DOHH2 (cell line): ENCODE measurements around the gene DCLK1.

ENCODE experiments used
- CTCF ChIP-seq: fragments of 200-600 bp; sonication (generic); IDR thresholded peaks from one replicate; pipeline ENCODE4 v1.5.1; 2014; ENCODE audit warnings: antibody characterized with exemption, mild to moderate bottlenecking, low read depth, low read length; ENCODE audit not compliant: poor library complexity, severe bottlenecking
- EZH2phosphoT487 ChIP-seq: fragments of 200-600 bp; sonication (generic); IDR thresholded peaks from 2 replicates; pipeline ENCODE4 v1.6.1; 2017; ENCODE audit warnings: borderline replicate concordance, mild to moderate bottlenecking, antibody characterized with exemption, low read length, moderate library complexity, mixed read lengths

GRCh38 chr13:35720690-35721554, 410.3 kb downstream of the DCLK1 start:
- TF ChIP-seq EZH2phosphoT487 (no peak), CTCF (peak; percentile 98)
